SHP77 (cell line): Measurements from ENCODE around the gene TAS2R50.
"Not testable (repeated sequence)": the region's sequence is repeated elsewhere in the genome, so short reads cannot be mapped to it uniquely, and the experiment has no call there.

Source experiments
- DNase-seq, 2 experiments: peaks; one replicate each; lab custom pipeline; 2025; lab: John Stamatoyannopoulos, UW

The TAS2R50 gene, protein sequence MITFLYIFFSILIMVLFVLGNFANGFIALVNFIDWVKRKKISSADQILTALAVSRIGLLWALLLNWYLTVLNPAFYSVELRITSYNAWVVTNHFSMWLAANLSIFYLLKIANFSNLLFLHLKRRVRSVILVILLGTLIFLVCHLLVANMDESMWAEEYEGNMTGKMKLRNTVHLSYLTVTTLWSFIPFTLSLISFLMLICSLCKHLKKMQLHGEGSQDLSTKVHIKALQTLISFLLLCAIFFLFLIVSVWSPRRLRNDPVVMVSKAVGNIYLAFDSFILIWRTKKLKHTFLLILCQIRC

DNA sequence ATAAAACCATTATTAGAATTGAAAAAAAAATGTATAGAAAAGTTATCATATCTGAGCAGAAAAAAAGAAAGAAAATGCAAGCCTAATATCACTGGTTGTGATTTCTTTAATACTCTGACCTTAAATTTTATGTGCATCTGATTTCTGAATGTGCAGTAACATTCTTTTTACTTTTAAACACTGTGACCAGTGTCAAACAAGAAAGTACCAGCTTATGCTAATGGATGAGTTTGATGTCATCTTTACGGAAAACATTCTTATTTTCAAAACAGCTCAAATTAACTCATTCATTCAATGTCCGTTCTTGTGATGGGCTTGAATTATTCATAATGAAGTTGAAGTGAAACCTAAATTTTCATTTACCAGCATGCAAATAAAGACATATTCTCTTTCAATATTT lies at the start of gene TAS2R50:
Gene TAS2R50, minus strand, starts transcription at position 101 of the 400 bp plus-strand sequence. Its CDS starts 52 bp downstream, at position 49.
- no peak for DNase-seq

DNA sequence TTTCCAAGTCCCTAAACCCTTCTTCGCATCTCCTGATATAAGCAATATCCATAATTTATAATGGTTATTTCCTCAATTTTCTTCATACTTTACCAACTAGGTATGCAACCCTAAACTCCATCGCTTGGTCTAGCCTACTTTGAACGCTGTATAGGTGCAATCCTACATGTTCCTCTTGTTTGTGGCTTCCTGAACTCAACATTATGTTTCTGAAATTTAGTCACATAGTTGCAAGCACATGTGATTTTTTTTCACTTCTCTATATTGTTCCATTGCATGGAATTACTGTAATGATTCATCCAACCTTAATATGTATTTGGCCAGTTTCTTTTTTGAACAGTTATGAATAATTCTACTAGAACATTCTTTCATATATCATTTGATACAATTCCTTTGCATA lies 47.2 kb upstream of the TAS2R50 start:
- DNase-seq = not testable (repeated sequence)

DNA sequence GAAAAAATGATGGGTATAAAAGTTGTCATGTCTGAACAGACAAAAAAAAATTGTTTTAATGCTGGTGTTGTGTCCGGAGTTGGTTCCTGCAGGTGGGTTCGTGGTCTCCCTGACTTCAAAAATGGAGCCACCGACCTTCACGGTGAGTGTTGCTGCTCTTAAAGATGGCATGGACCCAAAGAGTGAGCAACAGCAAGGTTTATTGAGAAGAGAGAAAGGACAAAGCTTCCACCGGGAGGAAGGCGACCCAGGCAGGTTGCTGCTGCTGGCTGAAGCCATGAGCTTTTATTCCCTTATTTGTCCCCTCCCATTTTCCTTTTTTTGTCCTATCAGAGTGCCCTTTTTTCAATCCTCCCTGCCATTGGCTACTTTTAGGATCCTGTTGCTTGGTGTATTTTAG lies 44.6 kb upstream of the TAS2R50 start, which contains the start of gene TAS2R31:
Gene TAS2R31, minus strand, starts transcription at position 101 of the 400 bp plus-strand sequence. Its CDS starts 72 bp downstream, at position 29.
- DNase-seq = no peak

DNA sequence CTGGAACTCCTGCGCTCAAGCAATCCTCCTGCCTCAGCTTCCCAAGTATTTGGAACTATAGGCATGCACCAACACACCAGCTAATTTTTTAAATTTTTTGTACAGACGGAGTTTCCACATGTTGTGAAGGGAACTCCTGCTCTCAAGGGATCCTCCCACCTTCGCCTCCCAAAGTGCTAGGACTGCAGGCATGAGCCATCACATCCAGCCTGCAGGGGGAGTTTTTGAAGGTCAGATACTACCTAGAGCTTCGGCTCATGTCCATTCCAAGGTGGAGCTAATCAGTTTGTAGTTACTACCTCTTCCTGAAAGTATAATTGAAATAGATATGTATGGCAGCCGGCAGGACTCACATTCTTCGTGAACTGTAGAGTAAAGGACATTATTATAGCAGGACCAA lies 39.4 kb upstream of the TAS2R50 start:
- no peak for DNase-seq

DNA sequence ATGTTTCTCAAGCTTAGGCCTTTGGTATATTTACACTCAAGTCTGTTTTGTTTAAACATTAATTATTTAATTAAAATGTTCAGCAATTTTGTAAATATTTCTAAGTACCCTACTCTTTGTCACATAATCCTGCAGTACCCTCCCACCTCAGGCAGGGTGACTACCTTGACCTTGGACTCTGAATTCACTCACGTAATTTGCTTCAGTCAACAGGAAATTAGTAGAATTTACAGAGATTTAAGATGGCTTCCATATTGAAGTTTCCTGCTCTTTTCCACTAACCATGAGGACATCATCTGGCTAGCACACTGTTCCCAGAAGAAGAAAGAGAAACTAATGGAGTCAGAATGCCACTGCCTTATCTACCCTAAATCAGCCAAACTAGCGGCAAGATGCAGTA lies 36.7 kb upstream of the TAS2R50 start:
- DNase-seq = no peak

DNA sequence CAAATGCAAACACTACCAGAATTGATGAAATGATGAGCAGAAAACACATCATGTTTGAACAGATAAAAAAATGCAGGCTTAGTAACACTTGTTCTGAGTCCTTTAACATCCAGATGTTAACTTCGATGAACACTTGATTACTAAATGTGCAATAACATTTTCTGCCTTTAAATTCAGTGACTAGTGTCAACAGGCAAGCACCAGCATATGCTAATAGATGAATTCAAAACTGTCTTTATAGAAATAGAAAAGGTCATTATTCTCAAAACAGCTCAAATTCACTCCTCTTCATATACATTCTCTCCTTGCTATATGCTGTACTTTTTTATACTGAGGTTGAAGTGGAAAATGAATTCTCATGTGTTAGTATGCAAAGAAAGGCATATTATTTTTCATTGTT lies 35.8 kb upstream of the TAS2R50 start, which contains the start of gene TAS2R19:
Gene TAS2R19, minus strand, starts transcription at position 101 of the 400 bp plus-strand sequence. Its CDS starts 49 bp downstream, at position 52.
- DNase-seq = no peak

DNA sequence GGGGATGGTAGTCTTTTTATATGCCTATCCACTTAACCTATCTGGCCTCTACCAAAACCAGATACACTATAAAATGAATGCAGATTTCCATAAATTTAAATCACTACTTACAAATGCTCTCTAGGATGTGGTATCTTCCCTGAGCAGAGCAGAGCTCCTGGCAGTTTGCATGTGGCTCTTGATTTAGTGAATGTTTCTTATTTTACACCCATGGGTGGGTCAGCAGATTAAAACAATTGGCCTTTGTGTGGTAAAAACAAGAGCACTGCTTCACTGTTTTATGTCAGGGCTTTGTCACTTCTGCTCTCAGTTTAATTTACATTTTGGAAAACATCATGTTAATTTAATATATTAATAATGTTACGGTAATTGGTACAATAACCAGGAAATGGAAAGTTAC lies 30.2 kb upstream of the TAS2R50 start:
- no peak for DNase-seq

DNA sequence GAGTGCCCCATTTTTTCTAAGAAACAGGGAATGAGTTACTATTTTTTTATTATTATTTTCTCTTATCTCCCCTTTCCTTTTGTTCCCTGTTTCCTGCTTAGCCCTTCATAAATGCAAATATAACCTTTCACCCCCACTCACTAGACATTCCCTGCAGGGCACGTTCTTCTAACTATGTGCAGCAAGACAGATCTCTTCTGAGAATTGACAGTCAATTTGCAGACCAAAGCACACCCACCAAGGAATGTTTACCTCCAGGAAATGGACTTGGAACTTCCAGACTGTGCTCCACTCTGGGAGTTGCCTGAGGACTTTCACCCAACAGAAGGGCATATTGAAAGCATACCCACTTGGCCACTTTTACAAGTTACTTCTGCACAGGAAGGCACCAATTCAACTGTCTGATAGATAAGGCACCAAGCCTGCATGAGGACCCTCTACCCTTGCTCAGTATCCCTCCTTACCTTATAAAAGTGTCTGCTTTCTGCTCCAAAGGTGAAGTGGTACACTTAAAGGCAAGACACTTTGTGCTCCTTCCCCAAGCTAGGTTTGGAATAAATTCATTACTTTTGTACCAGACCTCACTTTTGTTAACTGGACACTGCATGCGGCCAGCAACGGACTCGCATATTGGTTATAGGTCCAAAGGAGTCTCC lies 29.2 kb upstream of the TAS2R50 start:
- no peak for DNase-seq

DNA sequence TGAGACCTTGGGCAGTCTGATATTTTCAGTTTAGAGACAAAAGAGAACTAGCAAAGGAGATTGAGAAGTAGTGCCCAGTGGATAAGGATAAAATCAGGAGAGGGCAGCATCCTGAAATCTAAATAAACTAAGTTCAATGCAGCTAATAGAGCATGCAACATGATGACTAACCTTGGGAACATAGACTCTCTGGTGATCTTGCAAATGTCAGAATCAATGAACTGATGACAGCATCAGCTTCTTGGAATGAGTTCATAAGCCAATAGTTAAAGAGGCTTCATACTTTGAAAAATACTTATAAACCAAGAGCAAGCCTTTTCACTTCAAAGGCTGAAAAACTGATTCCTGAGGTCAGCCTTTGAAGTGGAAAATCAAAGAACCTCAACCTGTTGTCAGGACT lies 27.5 kb upstream of the TAS2R50 start:
- no peak for DNase-seq

DNA sequence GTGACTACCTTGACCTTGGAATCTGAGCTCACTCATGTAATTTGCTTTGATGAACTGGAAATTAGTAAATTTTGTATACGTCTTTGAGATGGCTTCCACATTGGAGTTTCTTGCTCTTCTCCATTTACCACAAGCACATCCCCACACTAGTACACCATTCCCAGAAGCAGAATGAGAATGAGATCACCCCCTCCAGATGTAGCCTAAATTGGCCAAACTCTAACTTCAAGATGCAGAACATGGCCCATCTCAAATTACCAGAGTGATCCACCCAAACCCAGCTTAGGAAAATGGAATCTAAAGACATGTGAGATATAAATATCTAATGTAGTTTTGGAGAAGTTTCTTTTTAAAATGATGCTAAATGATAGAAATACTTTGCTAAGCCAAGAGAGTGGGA lies 20.9 kb upstream of the TAS2R50 start:
- no peak for DNase-seq

DNA sequence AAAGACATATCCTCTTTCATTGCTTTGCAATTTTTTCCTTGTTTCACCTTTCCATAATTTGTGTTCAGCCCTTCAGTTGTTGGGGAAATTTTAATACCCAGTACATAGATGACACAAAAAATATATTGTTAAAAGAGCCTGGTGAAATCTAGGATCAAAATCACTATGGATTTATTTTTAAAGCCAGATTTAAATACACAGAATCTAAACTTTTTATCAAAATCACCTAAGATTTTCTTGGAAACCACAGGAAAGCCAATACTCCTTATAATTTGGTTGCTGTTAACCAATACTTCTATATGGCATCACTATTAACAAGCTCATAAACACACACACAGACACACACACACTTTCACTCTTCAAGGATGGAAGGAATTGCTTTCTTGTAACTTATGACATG lies 11.5 kb upstream of the TAS2R50 start, which contains the start of gene TAS2R20:
Gene TAS2R20, minus strand, starts transcription at position 101 of the 400 bp plus-strand sequence. CDS start 429 bp downstream, outside the sequence.
- DNase-seq = no peak

DNA sequence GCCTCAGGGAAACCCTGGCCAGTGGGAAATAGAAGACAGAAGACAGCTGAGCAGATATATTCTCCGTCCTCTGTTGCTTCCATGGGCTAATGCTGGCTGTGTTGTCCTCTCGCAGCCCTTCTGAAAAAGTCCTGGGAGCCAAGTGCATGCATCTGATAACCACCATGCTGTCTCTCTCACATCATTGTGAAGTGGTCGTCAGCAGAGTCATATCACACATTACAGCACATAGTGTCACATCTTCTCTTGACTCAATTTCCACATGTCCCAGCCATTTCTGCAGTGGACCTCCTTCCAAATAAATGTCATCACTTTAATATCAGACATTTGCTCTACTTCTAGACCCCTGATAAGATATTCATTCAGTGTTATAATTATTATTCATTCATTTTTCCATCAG lies 7.6 kb upstream of the TAS2R50 start:
- DNase-seq = no peak

DNA sequence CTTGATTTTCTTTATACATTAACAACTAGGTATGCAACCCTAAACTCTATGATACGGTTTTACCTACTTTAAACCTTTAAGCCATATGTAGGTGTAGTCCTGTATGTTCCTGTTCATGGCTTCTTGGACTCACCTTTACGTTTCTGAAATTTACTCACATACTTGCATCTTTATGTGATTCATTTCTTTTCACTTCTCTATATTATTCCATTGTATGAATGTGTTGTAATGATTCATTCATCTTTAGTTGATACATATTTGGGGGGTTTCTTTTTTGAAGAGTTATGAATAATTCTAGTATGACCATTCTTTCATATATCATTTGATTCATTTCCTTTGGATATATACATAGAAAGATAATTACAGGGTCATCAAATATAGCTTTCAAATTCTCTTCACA lies 2.4 kb upstream of the TAS2R50 start:
- no peak for DNase-seq

DNA sequence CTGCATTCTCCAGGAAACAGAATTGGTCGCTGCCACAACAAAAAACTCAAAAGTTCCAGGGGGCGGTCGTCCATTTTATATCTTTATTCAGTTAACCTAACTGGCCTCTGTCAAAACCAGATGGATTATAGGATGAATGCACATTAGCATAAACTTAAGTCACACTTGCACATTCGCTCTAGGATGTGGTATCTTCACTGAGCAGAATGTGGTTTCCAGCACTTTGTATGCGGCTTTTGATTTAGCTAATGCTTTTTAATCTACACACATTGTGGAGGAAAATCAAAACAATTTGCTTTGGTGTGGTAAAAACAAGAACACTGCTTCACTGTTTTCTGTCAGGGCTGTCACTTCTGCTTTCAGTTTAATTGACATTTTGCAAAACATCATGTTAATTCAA lies 4.5 kb downstream of the TAS2R50 start:
- DNase-seq = no peak

DNA sequence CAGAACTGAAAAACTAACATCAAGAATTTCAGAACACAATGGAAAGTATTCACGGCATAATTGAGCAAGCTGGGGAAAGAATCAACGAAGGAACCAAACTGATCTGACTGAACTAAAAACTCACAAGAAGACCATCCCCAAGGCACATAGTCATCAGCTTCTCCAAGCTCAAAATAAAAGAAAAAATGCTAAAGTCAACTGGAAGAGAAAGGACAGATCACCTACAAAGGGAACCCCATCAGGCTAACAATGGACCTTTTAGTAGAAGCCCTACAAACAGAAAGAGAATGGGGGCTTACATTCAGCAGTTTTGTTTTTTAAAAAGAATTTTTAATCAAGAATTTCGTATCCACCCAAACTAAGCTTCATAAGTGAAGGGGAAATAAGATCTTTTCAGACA lies 11.7 kb downstream of the TAS2R50 start:
- DNase-seq = no peak

DNA sequence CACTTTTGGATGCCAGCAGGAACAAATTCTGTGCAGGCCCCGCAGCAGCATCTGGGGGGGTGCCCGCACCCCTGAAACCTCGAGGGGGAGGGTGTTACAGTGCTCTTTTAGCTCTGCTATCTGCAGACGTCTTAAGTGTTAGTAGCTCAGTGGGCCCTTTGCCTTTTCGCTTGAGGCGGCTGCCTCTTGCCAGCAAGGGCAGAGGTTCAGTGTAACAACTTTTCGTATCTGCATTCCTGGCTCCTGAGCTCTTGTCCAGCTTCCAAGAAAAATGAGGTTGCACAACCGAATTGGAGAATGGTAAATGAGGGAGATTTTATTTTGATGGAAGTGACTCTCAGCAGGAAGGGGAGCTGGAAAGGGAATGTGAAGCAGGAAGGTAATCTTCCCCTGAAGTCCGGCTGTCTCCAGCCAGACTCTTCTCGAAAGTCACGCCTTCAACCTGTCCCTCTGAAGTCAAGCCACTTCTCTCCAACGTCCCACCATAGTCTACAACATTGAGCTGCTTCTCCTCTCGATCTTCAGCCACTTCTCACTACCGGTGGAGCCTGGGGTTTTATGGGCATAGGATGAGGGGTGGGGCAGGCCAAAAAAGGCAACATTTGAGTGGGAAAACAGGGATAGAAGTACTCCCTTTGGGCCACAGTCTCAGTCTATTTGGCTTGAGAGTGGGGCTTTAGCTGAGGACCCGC lies 17.8 kb downstream of the TAS2R50 start:
- DNase-seq = no peak

DNA sequence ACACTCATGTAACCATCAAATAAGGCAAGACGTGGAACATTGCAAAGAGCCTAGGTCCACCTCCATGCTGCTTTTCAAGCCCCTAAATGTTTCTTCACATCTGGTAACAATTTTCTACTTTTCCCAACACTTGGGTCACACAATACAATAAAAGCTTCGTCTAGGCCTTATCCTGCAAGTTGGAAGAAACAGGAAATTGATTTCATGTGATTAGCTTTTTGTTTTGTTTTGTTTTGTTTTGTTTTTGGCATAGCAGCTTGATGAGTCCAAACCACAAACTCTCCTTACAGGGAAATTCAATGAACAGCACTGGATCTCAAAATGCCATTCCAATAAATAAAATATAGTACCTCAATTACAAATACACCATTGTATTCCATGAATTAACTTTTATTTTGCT lies 19.3 kb downstream of the TAS2R50 start:
- DNase-seq = no peak

DNA sequence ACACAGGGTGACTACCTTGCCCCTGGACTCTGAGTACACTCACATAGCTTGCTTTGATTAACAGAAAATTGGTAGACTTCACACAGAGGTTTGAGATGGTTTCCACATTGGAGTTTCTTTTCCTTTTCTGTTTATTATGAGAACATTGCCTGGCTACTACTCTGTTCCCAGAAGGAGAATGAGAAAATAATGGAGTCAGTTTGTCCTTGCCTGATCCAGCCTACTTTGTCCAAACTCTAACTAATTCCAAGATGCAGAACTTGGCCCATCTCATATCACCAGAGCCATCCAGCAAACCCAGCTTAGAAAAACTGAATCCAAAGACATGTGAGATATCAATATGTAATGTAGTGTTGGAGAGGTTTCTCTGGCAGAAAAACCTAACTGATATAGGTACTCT lies 20.4 kb downstream of the TAS2R50 start:
- DNase-seq = no peak

DNA sequence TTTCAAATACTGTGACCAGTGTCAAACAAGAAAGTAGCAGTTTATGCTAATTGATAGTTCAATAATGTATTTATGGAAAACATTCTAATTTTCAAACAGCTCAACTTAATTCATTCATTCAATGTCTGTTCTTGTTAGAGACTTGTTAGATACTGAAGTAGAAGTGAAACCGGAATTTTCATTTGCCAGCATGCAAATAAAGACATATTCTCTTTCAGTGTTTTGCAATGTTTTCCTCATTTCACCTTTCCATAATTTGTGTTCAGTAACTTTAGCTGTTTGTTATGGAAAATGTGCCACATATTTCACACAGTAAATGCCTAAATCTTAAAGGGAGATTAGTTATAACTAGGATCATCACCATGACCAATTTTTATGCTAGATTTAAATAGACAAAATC lies 21.2 kb downstream of the TAS2R50 start:
- no peak for DNase-seq

DNA sequence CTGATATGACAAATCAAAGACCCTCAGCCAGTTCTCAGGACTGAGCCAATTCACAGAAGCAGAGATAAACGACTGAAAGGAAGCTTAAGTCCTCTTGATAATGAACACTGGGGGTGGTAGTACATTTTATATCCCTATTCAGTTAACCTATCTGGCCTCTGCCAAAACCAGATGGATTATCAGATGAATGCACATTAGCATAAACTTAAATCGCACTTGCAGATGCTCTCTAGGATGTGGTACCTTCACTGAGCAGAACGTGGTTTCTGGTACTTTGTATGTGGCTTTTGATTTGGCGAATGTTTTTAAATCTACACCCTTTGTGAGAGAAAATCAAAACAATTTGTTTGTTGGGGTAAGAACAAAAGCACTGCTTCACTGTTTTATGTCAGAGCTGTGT lies 26.5 kb downstream of the TAS2R50 start:
- no peak for DNase-seq

DNA sequence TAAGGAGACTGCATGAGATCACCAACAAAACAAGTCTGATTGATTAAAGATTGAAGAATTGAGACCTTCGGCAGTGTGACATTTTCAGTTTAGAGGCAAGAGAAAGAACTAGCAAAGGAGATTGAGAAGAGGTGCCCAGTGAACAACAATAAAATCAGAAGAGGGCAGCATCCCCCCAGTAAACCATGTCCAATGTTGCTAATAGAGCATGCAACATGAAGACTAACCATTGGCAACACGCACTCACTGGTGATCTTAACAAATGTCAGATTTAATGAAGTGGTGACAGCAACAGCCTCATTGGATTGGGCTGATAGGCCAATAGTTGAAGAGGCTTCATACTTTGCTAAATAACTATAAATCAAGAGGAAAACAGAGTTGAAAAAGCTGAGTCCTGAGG lies 26.9 kb downstream of the TAS2R50 start:
- no peak for DNase-seq

DNA sequence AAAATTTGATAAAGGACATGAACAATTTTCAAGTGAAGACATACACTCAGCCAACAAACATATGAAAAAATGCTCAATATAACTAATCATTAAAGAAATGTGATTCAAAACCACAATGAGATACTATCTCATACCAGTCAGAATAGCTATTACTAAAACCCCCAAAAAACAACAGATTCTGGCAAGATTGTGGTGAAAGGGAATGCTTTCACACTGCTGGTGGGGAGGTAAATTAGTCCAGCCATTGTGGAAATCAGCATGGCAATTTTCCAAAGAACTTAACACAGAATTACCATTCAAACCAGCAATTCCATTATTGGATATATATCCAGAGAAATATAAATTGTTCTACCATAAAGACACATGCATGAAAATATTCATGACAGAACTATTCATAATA lies 29.0 kb downstream of the TAS2R50 start:
- no peak for DNase-seq

DNA sequence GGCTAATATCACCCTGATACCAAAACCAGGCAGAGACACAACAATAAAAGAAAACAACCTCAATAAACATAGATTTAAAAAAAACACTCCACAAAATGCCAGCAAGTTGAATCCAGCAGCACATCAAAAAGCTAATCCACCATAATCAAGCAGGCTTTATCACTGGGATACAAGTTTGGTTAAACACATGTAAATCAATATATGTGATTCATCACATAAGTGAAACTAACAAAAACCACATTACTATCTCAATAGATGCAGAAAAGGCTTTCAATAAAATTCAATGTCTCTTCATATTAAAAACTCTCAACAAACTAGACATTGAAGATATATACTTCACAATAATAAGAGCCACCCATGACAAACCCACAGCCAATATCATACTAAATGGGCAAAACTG lies 30.6 kb downstream of the TAS2R50 start:
- no peak for DNase-seq
